Activated CD8-positive, alpha-beta T cell treated with anti-CD3 and anti-CD28 coated beads for 36 hours (primary cell): ENCODE results near the gene FOXP1. TPM values are rescaled to one million over a fixed set of nuclear protein-coding genes. Genes with fewer than 3 reads are reported as not detected.

ENCODE experiments used
- ATAC-seq: fragments of 200-7000 bp; cut with Tn5 transposase; one replicate; pipeline ENCODE4 v1.10.0; 2021; ENCODE audit warnings: mild to moderate bottlenecking, moderate library complexity
- CTCF ChIA-PET: fragments of 350-600 bp; sonication (Branson Sonifier 250); formaldehyde crosslinking; loops from one replicate; lab custom pipeline; 2021; ENCODE audit warnings: antibody characterized with exemption; lab: Charles Lee
- POLR2A ChIA-PET: fragments of 350-600 bp; sonication (Branson Sonifier 250); formaldehyde crosslinking; loops from one replicate; lab custom pipeline; 2021; ENCODE audit warnings: antibody characterized with exemption; lab: Charles Lee
- DNase-seq: peaks from one replicate; pipeline ENCODE4 v3.0.0-alpha.2; 2020
- H3K27ac Mint-ChIP-seq: one replicate; pipeline ENCODE4 v1.8.0; 2021; ENCODE audit warnings: mild to moderate bottlenecking, mixed read lengths
- H3K27me3 Mint-ChIP-seq: one replicate; pipeline ENCODE4 v1.8.0; 2021; ENCODE audit warnings: mixed read lengths
- H3K36me3 Mint-ChIP-seq: one replicate; pipeline ENCODE4 v1.8.0; 2021; ENCODE audit warnings: low read depth, mixed read lengths
- H3K4me1 Mint-ChIP-seq: one replicate; pipeline ENCODE4 v1.8.0; 2021; ENCODE audit warnings: low read depth, mixed read lengths
- H3K4me3 Mint-ChIP-seq: one replicate; pipeline ENCODE4 v1.8.0; 2021; ENCODE audit warnings: mild to moderate bottlenecking, moderate library complexity, mixed read lengths
- H3K9me3 Mint-ChIP-seq: one replicate; pipeline ENCODE4 v1.8.0; 2021; ENCODE audit warnings: mixed read lengths
- CTCF ChIP-seq: fragments of 200-600 bp; IDR thresholded peaks from one replicate; pipeline ENCODE4 v1.8.0; 2022; ENCODE audit warnings: antibody characterized with exemption, mild to moderate bottlenecking
- intact Hi-C: fragments of 100-400 bp; cut with micrococcal nuclease; formaldehyde crosslinking; loops from one replicate; pipeline ENCODE4 v1.10.0; 2022
- total RNA-seq, 2 experiments: library from RNA; stranded (reverse); gene quantifications; one replicate each; pipeline ENCODE4 v1.2.3, GENCODE V29; 2021

FOXP1 gene
- total RNA-seq, 2 experiments from 2014 or later: 145 to 153 TPM

- H3K4me3 Mint-ChIP-seq: no peak overlapping the region
- no peaks in the 10 kb centered on the region for H3K27me3 Mint-ChIP-seq
- intact Hi-C loops: no loop called here
- no peak for DNase-seq
- ChIA-PET POLR2A (interaction anchor here (1.4 kb wide), 1 partner anchor 10 kb away, joined by 3 read pairs; no protein-coding TSS in a partner anchor), CTCF (interaction anchor here (0.8 to 1.1 kb wide), 2 partner anchors 8 to 13 kb away, joined by 3 to 4 read pairs; no protein-coding TSS in a partner anchor)
- no peak for TF ChIP-seq CTCF
- peaks cover 80% of the 10 kb centered on the region for H3K36me3 Mint-ChIP-seq
- peak overlapping the region; percentile 47 for H3K27ac Mint-ChIP-seq
- ATAC-seq: no peak
- H3K4me1 Mint-ChIP-seq: peaks cover 58% of the 10 kb centered on the region
- no peaks in the 10 kb centered on the region for H3K9me3 Mint-ChIP-seq
Measured at GRCh38 chr3:70992562-70993204, 590.8 kb downstream of the FOXP1 start.

DNA sequence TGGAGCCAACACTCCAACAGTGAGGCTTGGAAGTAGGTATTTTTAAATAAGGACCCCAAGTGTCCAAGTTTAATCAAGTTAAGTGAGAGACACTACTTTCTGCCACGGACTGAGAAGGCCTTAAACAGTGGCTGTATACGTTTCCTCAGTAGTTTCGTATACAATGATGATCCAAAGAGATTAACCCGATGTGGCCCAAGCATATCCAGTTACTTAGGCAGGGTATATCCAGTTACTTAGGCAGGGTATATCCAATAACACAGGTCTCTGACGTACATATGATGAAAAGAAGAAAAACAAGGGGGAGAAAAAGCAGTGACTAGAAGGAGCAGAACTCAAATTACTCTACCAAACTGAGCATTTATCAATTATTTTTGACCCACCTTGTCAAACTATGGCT, 591.4 kb downstream of the FOXP1 start:
- peaks cover 60% of the 10 kb centered on the region for H3K4me1 Mint-ChIP-seq
- ChIA-PET CTCF (no interaction called here), POLR2A (no interaction called here)
- no peak for DNase-seq
- peak overlapping the region; percentile 47 for H3K27ac Mint-ChIP-seq
- no peak overlapping the region for H3K4me3 Mint-ChIP-seq
- TF ChIP-seq CTCF: no peak
- peaks cover 80% of the 10 kb centered on the region for H3K36me3 Mint-ChIP-seq
- ATAC-seq: no peak
- intact Hi-C loops: no loop called here
- H3K27me3 Mint-ChIP-seq: no peaks in the 10 kb centered on the region
- no peaks in the 10 kb centered on the region for H3K9me3 Mint-ChIP-seq

- ChIA-PET POLR2A (interaction anchor here (0.9 kb wide), 1 partner anchor 139 kb away, joined by 3 read pairs; no protein-coding TSS in a partner anchor), CTCF (interaction anchor here (1.4 kb wide), 1 partner anchor 16 kb away, joined by 4 read pairs; no protein-coding TSS in a partner anchor)
- peaks cover 82% of the 10 kb centered on the region for H3K36me3 Mint-ChIP-seq
- no peaks in the 10 kb centered on the region for H3K27me3 Mint-ChIP-seq
- intact Hi-C loops: no loop called here
- peak overlapping the region; percentile 84 for H3K27ac Mint-ChIP-seq
- H3K4me1 Mint-ChIP-seq: peaks cover 60% of the 10 kb centered on the region
- H3K9me3 Mint-ChIP-seq: no peaks in the 10 kb centered on the region
- no peak for DNase-seq
- peak; percentile 32 for ATAC-seq
- no peak for TF ChIP-seq CTCF
- H3K4me3 Mint-ChIP-seq: no peak overlapping the region
Measured at GRCh38 chr3:70990723-70991122, 592.8 kb downstream of the FOXP1 start.

DNA sequence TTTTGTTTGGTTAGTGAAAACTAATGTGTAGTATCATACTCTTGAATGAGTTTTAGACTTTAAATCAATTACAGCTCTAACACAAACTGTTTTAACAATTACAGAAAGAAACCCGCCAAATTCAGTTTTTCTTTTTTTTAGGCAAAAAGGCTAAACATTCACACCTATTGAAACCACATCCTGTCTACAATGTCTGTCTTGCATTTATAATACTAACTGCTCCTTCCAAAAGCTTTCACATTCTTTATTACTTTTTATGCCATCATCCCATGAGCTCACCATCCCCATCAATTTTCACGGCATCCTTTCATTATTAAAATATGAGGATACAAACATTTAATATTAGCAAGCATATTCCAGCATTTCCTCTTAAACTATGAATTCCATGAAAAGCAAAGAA, 593.3 kb downstream of the FOXP1 start:
- no peak for TF ChIP-seq CTCF
- ChIA-PET CTCF (interaction anchor here (1.4 kb wide), 1 partner anchor 16 kb away, joined by 4 read pairs; no protein-coding TSS in a partner anchor), POLR2A (interaction anchor here (0.9 kb wide), 1 partner anchor 140 kb away, joined by 3 read pairs; no protein-coding TSS in a partner anchor)
- DNase-seq (no peak), ATAC-seq (peak; percentile 68)
- Mint-ChIP-seq H3K4me1 (peaks cover 58% of the 10 kb centered on the region), H3K27me3 (no peaks in the 10 kb centered on the region), H3K4me3 (no peak overlapping the region), H3K36me3 (peaks cover 79% of the 10 kb centered on the region), H3K27ac (peak overlapping the region; percentile 83), H3K9me3 (no peaks in the 10 kb centered on the region)
- intact Hi-C loops: no loop called here

GRCh38 chr3:70989174-70989573, 594.4 kb downstream of the FOXP1 start:
- no peak for TF ChIP-seq CTCF
- Mint-ChIP-seq H3K27me3 (no peaks in the 10 kb centered on the region), H3K4me1 (peaks cover 65% of the 10 kb centered on the region), H3K27ac (peak overlapping the region; percentile 83), H3K4me3 (no peak overlapping the region), H3K36me3 (peaks cover 78% of the 10 kb centered on the region), H3K9me3 (no peaks in the 10 kb centered on the region)
- POLR2A ChIA-PET: interaction anchor here (0.6 kb wide), 1 partner anchor 9 kb away, joined by 3 read pairs; no protein-coding TSS in a partner anchor
- ATAC-seq (no peak), DNase-seq (no peak)
- CTCF ChIA-PET: interaction anchor here (1.3 to 1.7 kb wide), 3 partner anchors 12 to 18 kb away, joined by 4 read pairs; no protein-coding TSS in a partner anchor
- intact Hi-C loops: no loop called here
